NCI-H146 treated with DMSO at 0.1 percent for 48 hours (cell line): ENCODE measurements around the gene GP9.

ENCODE experiments used
- DNase-seq: peaks from one replicate; lab custom pipeline; 2025; ENCODE audit not compliant: unreplicated experiment; lab: John Stamatoyannopoulos, UW

Gene GP9

DNA sequence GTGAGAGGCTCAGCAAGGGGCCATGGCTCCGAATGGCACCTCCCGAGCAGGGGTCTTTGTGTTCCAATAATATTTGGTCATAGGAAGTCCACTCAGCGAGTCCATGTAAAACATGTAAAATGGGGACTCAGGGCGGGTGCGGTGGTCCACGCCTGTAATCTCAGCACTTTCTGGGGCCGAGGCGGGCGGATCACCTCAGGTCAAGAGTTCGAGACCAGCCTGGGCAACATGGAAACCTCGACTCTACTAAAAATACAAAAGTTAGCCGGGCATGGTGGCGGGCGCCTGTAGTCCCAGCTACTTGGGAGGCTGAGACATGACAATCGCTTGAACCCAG is 33.1 kb upstream of the GP9 start:
- DNase-seq, result no peak

DNA sequence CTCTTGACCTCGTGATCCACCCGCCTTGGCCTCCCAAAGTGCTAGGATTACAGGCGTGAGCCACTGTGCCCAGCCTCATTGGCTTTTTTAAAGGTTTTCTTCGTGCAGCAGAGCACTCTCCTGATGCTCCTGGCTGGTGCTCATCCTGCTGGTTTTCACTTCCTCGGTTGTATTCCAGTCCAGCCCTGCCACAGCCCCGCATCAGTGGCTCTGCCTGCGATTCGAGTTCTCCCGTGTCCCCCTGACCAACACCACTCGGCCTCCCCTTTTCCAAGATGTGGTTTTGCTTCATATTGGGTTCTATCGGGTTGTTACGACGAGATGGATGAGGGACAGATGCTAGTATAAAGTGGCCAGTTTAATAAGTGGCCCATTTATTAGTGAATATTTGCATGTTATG is 31.7 kb upstream of the GP9 start:
- no peak for DNase-seq

DNA sequence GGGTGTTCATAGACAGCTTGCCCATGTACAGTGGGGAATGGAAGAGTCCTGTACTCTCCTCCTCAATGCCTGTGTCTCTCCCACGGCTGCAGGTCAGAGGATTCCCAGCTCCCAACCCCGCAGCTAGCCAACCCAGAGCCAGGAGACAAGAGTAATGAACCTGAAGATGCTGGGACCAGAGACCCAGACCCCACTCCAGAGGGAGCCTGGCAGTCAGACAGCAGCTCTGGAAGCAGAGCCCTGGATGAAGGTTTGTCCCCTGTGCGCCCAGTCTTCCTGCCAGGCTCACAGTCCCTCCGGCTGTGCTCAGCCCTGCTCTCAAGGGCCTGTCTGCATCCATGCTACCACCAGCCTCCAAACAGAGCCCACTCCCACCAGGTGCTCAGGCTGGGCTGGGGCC is 30.0 kb upstream of the GP9 start:
- DNase-seq, result no peak

DNA sequence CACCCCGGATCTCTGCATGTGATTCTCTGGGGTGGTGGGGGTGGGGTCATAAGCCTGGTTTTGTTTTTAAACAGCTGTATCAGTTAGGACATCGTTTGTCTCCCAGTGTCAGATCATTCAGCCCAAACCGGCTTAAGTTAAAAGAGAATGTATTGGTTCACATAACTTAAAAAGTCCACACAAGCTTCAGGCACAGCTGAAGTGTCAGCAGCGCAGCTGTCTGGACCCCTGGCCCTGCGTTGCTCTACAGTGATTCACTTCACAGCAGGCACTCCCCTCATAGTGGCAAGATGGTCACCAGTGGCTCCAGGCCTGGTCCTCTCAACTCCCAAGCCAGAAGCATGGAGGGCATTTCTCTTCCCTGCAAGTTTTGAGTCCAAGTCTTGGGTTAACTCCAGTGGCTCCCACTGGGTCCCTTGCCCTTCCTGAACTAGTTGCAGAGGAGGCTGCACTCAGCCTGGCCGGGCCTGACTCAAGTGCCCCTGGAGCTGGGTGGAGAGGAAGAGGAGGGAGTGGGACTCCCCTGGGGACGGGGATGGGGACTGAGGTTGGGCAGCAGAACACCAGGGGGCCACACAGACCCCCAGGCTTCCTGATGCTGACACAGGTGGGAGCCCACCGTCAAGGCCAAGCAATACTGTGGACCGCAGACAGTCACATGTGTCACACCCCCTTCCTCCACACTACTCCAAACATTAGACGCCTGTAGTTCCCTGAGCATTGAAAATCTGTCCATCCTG is 28.9 kb upstream of the GP9 start:
- DNase-seq, result no peak

DNA sequence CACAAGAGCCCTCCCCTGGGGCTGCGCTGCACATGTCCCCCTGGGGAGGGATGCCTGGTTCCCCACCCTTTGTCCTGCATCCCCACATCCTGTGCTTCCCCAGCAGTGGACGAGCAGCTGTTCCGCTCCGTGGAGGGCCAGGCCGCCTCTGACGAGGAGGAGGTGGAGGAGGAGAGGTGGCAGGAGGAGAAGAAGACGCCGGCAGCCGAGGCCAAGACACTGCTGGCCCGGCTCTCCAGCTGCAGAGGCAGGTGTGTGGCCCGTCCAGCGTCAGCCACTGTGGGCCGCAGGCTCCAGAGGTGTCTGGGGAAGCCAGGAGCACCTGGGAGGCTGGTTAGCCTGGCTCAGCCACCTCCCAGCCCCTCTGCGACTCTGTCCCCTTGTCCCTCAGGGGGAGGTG is 27.9 kb upstream of the GP9 start:
- no peak for DNase-seq

DNA sequence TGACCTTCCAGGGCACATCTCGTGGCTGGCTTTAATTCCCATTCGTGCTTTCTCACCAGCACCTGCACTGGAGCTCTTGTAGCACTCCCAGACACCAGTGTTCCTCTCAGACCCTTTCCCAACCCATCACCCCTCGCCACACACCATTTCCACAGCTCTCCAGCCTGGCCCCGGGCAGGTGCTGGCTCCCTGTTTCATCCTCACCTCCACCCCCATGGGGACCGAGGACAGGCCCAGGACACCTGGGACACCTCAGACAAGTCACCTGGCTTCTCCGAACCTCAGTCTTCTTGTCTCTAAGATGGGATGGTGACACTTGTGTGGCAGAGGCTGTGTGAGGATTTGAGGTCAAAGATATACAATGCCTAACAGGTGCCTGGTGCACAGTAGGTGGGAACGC is 27.4 kb upstream of the GP9 start:
- no peak for DNase-seq

DNA sequence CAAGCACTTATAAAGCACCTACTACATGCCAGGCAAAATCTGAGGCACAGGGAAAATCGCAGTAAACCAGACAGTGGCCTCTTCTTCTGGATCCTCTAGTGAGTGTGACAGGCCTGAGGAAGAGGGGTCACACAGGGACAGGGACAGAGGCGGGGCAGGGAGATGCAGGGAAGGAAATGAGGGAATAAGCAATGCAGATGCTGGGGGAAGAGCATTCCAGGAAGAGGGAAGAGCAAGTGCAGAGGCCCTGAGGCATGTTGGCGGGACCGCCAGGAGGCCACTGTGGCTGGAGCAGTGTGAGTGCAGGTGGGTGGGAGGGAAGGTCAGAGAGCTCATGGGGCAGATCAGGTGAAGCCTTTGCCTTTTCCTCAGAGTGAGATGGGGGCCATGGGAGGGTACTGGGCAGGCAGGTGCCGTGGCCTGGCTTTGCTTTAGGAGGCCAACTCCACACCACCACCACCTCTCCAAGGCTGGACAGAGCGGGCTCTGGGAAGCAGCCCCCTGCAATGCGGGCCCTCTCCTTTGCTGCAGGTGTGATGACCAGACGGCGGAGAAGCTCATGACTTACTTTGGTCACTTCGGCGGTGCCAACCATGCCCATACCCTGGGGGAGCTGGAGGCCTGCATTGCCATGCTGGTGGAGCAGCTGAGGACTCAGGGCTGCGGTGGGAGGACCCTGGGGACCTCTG is 26.8 kb upstream of the GP9 start:
- no peak for DNase-seq

DNA sequence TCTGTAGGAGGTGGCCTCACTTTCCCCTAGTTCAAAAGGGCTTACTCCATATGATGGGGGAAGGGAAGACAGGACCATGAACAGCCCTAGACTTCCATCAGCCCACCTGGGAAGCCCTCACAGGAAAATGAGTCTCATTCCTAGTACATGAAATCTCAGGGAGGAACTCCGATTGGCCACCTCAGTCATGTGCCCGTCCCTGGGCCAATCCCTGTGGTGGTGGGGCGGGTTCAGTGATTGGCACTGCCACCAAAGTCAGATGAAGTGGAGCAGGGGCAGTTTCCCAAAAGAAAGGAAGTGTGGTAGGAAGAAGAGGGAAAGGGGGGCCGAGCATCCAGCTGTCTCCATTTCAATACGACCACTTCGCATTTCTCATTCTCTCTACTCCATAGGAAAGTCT is 25.9 kb upstream of the GP9 start:
- no peak for DNase-seq

DNA sequence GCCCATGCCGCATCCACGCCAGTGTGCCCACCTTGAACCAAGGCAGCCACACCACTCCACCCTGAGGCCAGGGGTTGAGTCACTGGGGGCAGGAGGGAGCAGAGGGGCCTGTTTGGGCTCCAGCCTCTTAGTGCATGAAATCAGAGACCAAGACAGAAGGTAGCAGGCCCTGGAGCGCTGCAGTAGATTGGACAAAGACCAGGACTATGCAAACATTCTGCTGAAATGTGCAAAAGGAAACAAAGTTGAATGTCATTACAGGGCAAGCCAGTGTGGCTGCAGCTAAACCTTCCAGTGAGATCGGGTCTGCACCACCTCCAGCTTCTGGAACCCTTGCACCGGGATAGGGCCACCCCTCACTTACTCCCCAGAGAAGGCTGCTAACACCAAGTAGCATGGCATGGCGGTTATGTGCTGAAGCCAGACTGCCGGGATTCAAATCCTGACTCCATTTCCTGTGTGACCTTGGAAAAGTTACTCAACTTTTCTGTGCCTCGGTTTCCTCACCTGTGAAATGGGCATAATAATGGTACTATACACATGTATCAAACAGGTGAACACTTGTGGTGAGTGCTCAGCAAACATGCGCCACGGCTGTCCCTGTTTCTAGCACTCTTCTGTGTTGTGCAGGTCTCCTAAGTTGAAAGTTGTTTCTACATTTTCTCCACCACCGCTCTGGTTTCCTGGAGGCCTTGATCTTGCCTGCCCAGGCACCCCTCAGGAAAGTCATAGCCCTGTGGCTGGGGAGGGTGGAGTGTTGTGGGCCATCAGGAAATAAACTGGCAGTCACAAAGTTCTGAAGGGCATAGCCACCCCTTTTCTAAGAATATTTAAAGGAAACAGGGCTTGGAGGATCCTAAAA is 25.0 kb upstream of the GP9 start:
- DNase-seq, result no peak

DNA sequence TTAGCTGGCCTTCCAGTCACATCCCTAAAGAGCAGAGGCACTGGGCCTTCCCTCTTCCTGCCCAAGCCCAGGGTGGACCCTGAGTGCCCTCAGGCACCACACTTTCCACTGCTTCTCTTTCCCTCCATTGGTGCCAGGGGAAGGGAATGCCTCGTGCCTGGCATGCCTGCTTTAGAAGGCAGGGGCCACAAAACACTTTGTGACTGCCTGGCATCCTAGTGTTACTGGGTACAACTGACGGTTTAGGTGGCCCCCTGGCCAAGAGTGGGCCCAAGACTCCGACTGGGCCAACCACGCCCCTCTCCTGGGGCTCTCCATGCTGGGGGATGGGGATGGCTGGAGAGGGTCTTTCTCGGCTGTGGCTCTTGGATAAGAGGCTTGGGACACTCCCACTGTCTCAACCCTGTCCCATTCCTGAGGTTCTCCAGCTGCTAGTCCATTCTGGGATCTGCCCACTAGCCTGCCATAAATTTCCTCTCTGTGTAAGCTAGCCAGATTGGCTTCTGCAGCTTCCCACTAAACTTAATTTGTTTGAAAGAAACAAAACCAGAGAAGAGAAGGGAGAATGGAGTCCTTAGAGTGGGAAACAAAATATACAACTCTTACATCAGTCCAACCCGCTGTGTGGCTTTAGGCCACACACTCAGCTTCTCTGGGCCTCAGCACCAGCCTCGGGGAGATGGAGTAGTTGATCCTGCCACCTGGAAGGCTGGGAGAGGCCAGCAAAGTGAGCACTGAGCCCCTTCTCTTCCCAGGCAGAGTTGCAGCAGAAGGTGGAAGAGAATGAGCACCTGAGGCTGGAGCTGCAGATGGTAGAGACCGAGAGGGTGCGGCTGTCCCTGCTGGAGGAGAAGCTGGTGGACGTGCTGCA is 24.1 kb upstream of the GP9 start:
- DNase-seq, result no peak

DNA sequence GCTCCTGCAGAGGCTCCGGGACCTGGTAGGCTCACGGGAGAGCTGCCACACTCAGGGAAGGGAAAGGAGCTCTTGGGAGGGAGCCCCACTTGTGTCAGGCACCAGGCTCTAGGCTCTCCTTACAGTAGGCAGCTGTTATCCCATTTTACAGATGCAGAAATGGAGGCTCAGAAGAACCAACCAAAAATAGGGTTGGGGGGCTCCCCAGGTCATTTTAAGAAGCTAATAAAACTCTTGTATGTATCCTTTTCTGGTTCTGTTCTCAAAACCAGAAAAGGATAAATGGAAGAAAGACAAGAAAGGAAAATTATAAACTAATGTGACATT is 23.5 kb upstream of the GP9 start:
- DNase-seq, result no peak

DNA sequence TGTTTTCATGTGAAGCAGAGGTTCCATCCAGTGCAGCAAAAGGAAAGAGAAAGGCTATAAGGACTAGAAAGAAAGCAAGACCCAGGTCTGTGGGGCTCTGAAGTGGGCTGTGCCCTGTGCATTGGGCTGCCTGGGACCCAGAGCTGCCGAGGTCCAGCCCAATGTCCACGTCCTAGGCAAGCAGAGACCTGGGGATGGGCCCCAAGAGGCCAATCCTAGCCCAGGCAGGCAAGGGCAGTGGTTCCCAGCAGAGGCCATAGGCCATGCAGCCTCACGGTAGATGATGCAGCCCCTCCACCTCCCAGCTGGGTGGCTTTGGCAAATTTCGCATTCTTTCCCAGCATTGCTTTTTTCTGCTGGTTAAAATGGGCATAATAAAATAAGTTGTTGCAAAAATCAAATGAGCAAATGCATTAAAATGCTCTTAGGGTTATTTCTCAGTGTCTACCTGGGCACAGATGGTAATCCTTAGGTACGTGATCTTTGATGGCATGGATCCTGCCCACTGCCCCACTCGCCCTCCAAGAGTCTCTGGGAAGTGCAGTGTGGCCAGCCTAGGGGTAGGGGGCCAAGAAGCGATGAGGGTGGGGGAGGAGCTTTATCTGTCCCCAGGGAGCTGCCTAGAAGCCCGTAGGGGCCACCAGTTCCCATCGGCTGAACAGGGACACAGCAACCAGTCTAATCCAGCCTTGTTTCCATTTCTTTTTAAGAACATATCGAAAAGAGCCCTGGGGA is 22.3 kb upstream of the GP9 start:
- DNase-seq, result no peak

DNA sequence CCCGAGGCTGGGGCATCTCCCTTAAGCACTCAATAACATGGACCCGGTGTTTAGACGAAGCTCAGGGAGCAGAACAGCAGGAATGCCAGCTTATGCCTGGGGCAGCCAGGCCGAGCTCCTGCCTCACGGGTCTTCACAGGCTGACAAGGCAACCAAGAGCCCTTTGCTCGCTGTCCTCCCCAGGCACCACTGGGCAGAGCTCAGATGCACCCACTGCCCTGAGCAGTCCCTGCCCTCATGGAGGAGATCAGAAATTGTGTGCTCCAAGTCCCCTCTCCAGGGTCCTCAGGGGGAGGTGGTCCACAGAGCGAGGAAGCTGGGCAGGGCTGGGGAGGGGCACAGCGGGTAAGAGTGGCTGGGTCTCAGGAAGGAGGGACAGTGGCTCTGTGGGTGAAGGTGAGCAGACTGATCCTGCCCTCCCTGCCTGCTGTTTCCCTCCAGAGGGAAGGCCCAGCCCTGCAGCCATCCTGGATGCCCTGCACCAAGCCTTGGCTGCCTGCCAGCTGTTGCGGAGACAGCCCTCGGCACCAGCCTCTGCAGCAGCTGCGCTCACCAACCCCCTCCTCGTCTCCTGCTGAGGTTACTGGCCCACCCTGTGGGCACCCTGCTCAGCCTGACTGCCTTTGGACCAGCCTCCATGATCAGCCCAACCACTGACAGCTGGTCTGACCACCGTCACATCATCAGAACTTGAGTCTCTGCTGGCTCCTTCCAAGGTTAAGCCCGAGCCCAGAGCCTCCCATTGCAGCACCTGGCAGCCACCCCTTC is 21.1 kb upstream of the GP9 start:
- peak; percentile 86 for DNase-seq

DNA sequence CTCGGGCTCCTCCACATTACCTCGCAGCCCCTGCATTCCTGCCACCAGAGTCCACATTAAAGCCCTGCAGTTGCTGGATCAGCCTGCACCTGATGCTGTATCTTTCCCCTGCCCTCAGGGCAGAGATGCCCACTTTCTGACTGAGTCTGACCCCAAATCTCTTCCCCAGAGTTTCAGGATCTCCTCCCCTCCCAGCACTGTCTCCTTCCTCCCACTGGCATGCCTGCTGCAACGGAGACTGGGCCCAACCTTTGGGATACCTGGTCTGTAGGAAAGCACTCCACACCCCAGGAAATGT is 20.6 kb upstream of the GP9 start:
- no peak for DNase-seq

DNA sequence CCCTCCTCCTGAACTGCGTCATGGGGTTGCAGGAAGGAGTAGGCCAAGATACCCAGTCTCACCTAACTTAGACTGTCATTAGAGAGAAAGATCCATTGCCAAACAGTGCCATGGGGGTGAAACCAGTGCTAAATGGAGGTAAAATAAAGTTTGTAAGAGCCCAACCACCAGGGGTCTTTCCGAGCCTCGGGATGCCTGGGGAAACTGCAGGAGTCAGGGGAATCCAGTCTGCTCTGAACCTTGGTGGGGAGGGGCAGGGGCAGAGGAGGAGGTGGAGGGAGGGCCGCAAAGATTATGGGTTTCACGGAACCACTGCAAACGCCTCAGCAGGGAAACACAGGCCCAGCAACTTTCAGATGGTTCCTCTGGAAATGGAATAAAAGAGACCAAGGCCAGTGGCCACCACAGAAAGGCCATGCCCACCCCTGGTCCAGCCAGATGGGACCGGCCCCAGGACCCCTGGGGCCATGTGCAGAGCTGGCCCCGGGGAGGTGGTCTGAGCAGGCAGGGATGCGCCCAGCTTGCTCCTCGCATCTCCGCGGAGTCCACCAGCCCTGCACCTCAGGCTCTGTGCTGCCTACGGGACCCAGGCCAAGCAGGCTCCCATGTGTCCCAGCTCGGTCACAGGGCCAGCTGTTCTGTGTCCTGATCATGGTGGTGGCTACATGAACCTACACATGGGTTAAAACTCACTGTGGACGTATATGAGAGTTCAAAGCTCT is 19.8 kb upstream of the GP9 start:
- no peak for DNase-seq

DNA sequence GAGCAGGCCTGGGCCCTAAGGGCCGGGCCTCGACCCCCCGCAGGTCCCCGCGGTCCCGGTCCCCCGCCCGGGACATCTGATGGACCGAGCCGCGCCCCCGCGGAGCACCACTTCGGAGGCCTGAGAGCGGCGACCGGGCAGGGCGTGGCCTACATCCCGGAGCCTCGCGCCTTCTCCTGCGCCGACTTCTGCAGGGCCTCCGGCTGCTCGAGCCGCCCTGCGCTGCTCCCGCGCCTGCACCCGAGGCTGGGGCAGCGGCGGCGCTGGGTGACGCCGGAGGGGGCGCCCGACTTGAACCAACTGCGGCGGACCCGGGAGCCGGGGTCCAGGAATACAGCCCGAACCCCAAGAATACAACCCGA is 14.9 kb upstream of the GP9 start:
- no peak for DNase-seq

DNA sequence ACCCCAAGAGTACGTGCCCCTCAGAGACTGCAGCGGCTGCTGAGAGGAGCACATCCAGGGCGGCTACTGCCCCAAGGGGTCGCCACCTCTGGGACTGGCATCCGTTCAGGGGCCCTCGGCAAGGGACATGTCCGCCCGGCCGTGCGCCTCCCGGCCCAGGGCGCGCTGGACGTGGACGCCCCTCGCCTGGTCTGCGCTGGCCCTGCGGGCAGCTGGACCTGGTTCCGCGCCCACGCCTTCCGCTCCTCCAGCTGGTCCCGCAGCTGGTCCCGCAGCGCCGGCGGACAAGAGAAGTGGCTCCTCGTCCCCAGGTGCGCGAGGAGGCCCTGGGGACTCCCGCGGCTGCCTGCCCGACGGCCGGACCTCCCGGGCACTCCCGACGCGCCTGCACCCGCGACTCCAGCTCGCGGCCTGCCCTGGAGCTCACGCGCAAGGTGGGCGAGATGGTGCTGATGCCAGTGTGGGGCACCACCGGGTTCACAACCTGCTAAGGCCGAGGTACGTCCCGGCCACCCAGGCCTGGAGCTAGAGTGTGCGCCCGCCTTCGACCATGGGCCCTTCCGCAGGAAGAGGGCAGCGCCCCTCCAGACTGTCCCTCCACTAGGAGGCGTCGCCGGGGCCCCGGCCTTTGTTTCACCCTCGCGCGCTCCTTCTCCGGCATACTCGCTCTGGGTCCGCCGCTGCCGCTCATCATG is 14.4 kb upstream of the GP9 start:
- no peak for DNase-seq

DNA sequence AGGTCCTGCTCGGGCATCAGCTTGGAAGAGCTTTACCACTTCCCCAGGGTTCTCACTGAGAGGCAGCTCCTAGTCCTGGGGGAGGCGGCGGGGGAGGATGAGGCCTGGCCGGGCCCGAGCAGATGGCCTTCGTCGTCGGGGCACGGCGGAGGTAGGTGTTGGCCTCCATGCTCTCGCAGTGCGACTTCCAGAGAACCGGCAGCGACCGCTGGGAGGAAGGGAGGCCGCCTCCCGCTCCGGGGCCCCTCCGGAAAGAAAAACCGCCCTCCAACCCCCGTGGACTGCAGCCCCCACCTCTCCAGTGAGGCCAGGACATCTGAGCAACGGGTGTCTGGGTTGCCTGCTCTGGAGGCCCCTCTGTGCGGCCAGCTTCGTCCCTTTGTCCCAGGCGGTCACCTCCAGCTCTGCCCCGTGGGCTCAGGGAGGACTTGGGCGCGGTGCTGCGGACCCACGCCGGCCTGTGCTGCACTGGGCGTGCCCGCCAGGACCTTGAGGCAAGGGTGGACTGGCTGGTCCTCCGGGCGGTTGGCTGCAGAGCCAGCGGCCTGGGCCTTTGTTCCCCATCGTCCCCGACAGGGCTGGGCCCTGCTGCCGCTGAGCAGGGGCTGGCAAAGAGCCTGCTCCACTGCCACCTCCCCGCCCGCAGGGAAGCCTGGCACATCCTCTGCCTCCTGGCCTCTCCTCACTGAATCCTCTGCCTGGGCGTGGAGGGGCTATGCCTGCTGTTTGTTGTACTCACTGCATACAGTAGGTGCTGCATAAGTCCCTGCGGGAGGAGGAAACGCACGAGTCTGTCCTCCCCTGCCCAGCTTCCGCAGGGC is 13.6 kb upstream of the GP9 start:
- no peak for DNase-seq
